AG10803 (cell line): ENCODE measurements around the gene MDP1.
A peak's percentile ranks its signal among the peaks of the same experiment; 100 is the strongest.
"Not testable (repeated sequence)": the region's sequence is repeated elsewhere in the genome, so short reads cannot be mapped to it uniquely, and the experiment has no call there.

Source experiments
- DNase-seq: peaks from one replicate; pipeline ENCODE4 v3.0.0; 2010; ENCODE audit warnings: low read depth
- H3K4me3 ChIP-seq: 2 replicates; pipeline ENCODE4 v1.5.1; 2011; ENCODE audit warnings: mild to moderate bottlenecking, low read length, control low read depth
- TF ChIP-seq, protein P1 (sequence below): conservative IDR thresholded peaks from 2 replicates; pipeline ENCODE4 v1.5.1; 2011; ENCODE audit warnings: mild to moderate bottlenecking, low read length, control low read depth, inconsistent platforms

MDP1 gene

DNA sequence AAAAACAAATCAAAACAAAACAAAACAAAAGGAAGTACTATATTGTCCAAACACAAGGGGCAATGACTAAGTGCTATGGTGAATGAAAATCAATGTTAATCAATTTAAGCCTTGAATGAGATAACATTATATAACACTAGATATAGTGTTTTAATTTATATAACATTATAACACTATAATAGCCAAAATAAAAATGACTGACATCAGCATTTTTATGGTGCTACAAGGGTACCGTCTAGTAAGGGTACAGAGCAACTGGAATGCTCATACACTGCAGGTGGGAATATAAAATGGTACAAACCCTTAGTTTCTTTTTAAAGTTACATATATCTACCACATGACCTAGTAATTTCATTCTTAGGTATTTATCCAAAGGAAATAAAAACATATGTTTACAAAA is 10.6 kb upstream of the MDP1 start:
- no peak overlapping the region for H3K4me3 ChIP-seq
- no peak for DNase-seq
- TF ChIP-seq, protein P1, sequence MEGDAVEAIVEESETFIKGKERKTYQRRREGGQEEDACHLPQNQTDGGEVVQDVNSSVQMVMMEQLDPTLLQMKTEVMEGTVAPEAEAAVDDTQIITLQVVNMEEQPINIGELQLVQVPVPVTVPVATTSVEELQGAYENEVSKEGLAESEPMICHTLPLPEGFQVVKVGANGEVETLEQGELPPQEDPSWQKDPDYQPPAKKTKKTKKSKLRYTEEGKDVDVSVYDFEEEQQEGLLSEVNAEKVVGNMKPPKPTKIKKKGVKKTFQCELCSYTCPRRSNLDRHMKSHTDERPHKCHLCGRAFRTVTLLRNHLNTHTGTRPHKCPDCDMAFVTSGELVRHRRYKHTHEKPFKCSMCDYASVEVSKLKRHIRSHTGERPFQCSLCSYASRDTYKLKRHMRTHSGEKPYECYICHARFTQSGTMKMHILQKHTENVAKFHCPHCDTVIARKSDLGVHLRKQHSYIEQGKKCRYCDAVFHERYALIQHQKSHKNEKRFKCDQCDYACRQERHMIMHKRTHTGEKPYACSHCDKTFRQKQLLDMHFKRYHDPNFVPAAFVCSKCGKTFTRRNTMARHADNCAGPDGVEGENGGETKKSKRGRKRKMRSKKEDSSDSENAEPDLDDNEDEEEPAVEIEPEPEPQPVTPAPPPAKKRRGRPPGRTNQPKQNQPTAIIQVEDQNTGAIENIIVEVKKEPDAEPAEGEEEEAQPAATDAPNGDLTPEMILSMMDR, result no peak

GRCh38 chr14:24224618-24225071 is 8.8 kb upstream of the MDP1 start:
- no peak overlapping the region for H3K4me3 ChIP-seq
- TF ChIP-seq, protein P1, result no peak
- peak; percentile 98 for DNase-seq

DNA sequence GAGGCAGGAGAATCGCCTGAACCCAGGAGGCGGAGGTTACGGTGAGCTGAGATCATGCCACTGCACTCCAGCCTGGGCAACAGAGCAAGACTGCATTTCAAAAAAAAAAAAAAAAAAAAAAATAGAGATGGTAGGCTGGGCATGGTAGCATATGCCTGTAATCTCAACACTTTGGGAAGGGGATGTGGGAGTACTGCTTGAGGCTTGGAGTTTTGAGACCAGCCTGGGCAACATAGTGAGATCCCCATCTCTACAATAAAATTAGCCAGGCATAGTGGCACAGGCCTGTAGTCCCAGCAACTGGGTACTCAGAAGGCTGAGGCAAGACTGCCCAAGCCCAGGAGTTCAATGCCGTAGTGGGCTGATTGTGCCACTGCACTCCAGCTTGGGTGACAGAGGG is 7.1 kb upstream of the MDP1 start:
- not testable (repeated sequence) for H3K4me3 ChIP-seq, DNase-seq

DNA sequence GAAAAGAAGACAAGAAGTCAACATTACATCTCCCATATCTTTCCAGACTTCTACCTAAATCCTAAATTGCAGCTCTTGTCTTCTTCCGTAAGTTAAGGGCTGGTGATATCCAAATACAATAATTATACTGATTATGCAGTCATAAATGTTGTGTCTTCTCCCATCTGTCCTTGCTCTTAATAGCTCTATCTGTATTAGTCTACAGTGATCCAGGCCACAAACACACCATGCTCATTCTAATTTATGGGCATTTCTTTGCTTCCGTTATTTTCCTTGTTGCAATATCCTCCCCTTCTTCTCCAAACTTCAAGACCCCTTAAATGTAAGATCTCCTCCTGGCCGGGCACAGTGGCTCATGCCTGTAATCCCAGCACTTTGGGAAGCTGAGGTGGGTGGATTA is 3.7 kb upstream of the MDP1 start:
- no peak for DNase-seq
- TF ChIP-seq, protein P1, result no peak
- no peak overlapping the region for H3K4me3 ChIP-seq

DNA sequence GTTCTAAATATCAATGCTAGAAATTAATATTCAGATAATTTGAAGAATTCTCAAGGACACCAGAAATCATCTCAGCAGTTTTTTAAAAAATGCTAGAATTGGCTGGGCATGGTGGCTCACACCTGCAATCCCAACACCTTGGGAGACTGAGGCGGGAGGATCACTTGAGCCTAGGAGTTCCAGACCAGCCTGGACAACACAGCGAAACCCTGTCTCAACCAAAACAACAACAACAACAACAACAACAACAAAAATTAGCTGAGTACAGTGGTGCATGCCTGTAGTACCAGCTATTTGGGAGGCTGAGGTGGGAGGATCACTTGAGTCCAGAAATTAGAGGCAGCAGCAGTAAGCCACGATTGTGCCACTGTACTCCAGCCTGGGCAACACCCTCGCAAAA is 3.2 kb upstream of the MDP1 start:
- TF ChIP-seq, protein P1, result no peak
- DNase-seq, result no peak
- H3K4me3 ChIP-seq, result no peak overlapping the region

DNA sequence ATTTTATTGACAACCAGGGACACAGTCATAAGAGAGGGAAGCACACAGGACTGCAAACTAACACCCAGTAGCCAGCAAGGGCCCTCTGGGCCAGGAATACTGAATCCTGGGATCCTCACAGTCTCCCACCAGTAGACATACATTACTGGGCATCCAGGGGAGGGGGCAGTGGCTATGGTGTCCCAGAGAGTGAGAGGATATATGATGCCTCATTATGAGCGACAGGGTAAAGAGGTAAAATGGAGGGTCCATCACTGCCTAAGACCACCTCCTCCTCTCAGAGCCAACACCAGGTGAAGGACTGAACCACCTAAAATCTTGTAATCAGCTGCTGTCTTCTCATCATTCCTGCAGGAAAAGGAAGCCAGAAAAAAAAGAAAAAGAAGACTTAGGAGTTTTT is 1.0 kb upstream of the MDP1 start:
- H3K4me3 ChIP-seq, DNase-seq: not testable (repeated sequence)

GRCh38 chr14:24216345-24216699 is 456 bp upstream of the MDP1 start:
- TF ChIP-seq, protein P1, result no peak
- H3K4me3 ChIP-seq, result peak overlapping the region; percentile 94
- no peak for DNase-seq

DNA sequence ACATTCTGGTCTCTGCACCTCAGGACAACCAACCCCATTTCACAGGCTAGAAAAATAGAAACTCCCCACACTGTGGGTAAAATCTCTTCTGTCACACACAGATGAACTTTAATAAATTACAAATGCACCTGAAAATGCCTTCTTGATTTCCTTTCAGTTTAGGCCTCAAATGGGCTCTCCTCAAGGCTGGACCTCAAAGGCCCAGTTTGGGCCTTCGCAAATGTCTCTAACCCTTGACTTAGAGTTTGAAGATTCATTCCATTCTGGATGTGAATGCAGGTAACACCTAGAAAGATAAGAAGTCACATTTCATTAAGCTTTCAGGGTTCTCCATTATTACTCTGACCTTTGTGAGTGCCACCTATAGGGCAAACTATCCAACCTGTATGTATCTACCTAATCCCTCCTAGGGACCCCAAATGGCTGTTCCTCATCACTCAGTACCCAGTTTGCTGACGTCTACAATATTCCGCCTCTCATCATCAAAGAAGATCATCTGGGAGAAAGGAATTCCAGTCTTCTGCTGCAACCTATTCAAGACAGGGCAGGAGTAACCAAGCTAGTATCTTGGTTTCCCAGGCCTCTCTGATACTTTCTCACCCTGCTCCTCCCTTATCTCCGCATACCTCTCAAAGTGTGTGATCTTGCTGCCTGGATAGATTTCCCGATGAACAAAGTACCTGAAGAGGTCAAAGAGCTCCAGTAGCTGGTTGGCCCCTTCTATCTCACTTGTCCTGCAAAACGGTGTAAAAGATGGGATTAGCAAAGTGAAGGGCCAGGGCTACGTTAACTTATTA is 1.8 kb downstream of the MDP1 start:
- TF ChIP-seq, protein P1, result no peak
- H3K4me3 ChIP-seq, result peak overlapping the region; percentile 88
- DNase-seq, result no peak
